ENCODE measurements around the gene EFNB1. TPM values are rescaled to one million over a fixed set of nuclear protein-coding genes. Genes with fewer than 3 reads are reported as not detected.
"Not testable (repeated sequence)": the region's sequence is repeated elsewhere in the genome, so short reads cannot be mapped to it uniquely, and the experiment has no call there.

Gene EFNB1
- total RNA-seq: 15.8 TPM
- long read RNA-seq, transcript EFNB1-201 (5 exons, 3,314 nt): major isoform, 11 of 21 reads
- long read RNA-seq, partial matches to known transcripts: 10 of 21 reads
- long read RNA-seq, other reads (novel, unspliced or antisense): 0 of 21 reads

DNA sequence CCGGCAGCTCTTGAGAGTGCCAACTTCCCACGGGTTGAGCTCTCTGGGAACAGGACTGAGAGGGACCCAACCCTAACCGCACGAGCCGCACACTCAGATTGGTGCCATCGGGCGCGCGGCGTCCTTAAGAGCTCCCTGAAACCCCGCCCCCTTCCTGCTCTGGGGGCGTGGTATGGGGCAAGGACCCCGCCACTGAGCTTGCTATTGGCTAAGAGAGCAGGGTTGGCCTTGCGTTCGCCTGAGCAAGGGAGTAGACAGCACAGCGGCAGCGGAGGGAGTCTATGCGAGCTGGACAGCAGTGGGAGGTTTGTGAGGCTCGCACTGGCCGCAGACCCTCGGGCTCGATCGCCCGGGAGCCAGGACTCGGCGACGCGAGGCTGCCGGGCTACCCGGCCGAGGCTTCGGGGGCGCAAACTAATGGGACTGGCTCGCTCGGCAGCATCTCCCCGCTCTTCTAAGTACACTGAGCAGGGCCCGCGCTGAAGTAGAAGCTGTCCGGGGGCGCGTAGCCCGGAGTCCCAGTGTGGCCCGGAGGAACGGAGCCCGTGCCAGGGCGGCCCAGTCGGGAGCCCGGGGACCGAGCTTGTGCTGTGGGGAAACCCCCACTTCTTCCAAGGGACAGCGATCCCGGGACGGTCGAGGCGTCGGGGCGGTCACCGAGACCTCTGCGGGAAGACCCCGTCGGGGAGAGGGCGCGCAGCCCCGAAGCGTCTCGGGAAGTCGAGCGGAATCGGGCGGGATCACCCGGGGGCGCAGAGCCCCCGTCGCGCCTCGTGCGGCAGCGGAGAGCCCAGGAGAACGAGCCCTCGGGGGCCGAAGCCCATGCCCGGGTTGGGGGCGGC, at the start of gene EFNB1:
EFNB1 (plus strand) TSS at position 282 of the 842 bp plus-strand sequence. CDS start 756 bp downstream, outside the sequence.
- intact Hi-C loops (cut with micrococcal nuclease): loop anchor here (5.0 to 10.0 kb wide), 3 partner anchors 233 to 556 kb away; no protein-coding TSS in a partner anchor
- peak; percentile 92 for ATAC-seq
- DNase-seq: peak; percentile 94

DNA sequence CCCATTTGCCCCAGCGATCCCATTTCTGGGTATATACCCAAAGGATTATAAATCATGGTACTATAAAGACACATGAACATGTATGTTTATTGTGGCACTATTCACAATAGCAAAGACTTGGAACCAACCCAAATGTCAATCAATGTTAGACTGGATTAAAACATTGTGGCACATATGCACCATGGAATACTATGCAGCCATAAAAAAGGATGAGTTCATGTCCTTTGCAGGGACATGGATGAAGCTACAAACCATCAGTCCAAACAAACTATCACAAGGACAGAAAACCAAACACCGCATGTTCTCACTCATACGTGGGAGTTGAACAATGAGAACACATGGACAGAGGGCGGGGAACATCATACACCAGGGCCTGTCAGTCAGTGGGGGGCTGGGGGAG, 47.5 kb upstream of the EFNB1 start:
- intact Hi-C loops (cut with micrococcal nuclease); DNase-seq; ATAC-seq: not testable (repeated sequence)

DNA sequence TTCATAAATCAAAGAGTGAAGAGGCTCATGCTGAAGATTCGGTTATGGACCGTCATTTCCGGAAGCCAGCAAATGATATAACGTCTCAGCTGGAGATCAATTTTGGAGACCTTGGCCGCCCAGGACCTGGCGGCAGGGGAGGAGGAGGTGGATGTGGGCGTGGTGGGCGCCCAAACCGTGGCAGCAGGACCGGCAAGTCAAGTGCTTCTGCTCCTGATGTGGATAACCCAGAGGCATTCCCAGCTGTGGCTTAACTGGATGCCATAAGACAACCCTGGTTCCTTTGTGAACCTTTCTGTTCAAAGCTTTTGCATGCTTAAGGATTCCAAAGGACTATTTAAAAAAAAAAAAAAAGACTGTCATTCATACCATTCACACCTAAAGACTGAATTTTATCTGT, 44.0 kb upstream of the EFNB1 start:
- intact Hi-C loops (cut with micrococcal nuclease): no loop called here
- ATAC-seq: no peak

DNA sequence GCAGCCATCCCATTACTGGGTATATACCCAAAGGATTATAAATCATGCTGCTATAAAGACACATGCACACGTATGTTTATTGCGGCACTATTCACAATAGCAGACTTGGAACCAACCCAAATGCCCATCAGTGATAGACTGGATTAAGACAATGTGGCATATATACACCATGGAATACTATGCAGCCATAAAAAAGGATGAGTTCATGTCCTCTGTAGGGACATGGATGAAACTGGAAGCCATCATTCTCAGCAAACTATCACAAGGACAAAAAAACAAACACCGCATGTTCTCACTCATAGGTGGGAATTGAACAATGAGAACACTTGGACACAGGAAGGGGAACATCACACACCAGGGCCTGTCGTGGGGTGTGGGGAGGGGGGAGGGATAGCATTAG, 42.2 kb upstream of the EFNB1 start:
- intact Hi-C loops (cut with micrococcal nuclease); DNase-seq; ATAC-seq: not testable (repeated sequence)

More for the DNA sequence above, 44.0 kb upstream of the EFNB1 start:
- DNase-seq: no peak

DNA sequence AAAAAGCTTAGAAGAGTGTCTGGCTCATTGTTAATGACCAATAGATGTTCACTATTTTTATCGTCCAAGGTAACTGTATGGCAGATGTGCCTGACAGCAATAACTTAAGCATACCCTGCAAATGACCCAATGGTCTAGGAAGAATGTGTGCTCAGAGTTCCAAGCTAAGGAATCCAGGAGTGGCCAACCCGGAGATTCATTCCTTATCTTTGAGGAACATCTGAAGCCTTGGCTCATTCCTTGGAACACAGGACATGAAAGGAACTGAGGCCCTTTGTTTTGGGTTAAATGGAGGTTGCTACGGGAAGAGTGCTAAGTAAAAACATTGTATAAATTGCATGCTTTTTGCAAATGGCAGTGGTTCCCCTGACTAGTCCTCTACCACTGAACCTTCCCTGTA, 38.9 kb upstream of the EFNB1 start:
- intact Hi-C loops (cut with micrococcal nuclease): no loop called here
- DNase-seq: no peak
- ATAC-seq: no peak

DNA sequence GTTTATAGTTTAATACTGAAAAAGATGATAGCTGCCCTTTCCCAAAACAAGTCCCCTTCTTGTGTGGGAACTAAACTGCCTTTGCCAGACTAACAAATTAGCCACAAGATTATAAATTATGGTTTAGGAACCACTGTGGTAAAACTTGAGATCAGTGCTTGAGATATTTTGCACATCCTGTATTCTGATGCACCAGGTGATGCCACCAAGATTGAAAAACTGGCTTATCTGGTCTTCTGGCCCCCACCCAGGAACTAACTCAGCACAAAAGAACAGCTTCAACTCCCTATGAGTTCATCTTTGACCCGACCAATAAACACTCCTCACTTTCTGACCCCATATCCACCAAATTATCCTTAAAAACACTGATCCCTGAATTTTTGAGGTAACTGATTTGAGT, 36.7 kb upstream of the EFNB1 start:
- DNase-seq (no peak), ATAC-seq (no peak)
- intact Hi-C loops (cut with micrococcal nuclease): no loop called here

DNA sequence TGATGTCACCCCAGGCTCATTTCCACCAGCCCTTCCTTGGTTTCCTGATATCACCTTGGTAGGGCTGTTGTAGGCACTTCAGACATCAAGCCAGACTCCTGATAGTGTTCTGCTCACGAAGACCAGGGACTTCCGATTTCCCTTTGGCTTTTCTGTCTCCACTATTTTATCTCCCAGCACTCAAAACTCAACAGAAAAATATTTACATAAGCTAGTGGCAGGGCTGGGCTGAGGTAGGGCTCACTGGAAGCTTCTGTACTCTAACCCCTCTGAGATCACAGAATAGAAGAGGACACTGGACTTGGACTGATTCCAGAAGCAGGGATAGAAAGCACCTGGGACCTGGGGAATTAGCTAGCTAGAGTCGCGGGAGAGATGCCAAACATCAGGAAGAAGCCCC, 34.4 kb upstream of the EFNB1 start:
- DNase-seq (no peak), ATAC-seq (peak; percentile 32)
- intact Hi-C loops (cut with micrococcal nuclease): no loop called here

DNA sequence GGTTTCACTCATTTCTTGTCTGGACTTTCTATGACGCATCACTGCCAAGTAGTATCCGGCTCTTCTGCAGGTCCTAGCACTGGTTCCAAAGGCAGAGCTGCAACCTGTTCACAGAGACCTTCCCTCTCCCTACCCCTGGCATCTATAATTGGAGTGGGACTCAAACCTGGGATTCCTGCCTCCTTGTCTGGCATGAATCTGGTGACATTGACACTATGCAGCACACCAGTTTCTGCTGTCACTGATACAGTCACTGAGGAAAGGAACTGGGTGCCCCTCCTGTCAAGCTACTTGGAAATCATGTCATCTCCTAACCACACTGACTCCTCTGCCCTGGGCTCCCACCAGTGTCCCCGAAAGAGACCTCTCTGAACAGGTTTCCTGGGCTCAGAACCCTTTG, 33.1 kb upstream of the EFNB1 start:
- ATAC-seq (peak; percentile 94), DNase-seq (peak; percentile 22)
- intact Hi-C loops (cut with micrococcal nuclease): no loop called here

DNA sequence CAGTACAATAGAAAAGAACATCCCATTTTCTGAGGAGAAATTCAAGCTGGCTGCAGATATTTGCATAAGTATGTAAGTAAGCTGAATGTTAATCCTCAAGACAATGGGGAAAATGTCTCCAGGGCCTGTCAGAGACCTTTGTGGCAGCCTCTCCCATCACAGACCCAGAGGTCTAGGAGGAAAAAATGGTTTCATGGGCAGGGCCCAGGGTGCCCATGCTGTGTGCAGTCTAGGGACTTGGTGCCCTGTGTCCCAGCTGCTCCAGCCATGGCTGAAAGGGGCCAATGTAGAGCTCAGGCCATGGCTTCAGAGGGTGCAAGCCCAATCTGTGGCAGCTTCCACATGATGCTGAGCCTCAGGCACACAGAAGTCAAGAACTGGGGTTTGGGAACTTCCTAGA, 30.4 kb upstream of the EFNB1 start:
- DNase-seq; intact Hi-C loops (cut with micrococcal nuclease); ATAC-seq: not testable (repeated sequence)

DNA sequence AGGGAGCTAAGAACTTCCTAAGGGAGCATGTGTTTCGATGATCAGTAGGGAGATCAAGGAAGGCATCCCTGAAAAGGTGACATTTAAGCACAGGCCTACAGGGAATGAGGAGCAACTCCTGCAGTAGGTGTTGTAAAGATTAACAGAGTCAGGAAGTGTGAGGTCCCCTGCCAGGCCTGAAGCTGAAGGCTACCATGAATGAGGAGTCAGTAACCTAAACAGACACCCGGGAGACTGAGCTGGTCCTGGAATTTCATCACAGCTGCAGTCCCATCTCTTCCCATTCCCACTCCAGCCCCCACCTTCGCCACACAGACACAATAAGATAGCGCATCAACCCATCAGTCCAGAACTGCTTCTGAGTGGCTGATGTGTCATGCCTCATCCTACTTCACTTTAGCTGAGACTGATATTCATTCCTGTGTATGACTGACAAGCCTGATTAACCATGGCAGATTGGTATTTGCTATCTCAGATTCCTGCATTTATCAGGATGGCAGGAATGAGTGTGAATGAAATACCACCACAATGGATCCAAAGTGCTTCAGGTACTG, 27.0 kb upstream of the EFNB1 start:
- intact Hi-C loops (cut with micrococcal nuclease): no loop called here
- ATAC-seq (no peak), DNase-seq (no peak)

DNA sequence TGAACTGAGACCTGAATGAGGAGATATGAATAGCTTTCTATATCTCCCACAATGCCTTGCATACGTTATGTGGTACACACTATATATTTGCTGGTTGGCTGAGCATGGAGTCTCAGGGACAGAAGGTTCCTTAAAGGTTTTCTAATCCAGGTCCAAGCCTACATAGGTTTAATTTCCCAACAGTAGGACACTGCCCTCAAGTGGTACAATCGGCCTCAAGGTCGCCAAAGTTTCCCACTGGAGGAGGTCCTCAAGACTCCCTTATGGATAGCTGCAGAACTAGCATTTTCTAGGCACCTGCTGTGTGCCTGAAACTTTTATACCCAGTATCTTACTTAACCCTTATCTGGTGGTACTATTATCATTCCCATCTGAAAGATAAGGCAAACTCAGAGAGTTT, 21.0 kb upstream of the EFNB1 start:
- intact Hi-C loops (cut with micrococcal nuclease): loop anchor here (2.0 kb wide), 1 partner anchor 75 kb away; no protein-coding TSS in a partner anchor
- ATAC-seq (peak; percentile 75), DNase-seq (no peak)

DNA sequence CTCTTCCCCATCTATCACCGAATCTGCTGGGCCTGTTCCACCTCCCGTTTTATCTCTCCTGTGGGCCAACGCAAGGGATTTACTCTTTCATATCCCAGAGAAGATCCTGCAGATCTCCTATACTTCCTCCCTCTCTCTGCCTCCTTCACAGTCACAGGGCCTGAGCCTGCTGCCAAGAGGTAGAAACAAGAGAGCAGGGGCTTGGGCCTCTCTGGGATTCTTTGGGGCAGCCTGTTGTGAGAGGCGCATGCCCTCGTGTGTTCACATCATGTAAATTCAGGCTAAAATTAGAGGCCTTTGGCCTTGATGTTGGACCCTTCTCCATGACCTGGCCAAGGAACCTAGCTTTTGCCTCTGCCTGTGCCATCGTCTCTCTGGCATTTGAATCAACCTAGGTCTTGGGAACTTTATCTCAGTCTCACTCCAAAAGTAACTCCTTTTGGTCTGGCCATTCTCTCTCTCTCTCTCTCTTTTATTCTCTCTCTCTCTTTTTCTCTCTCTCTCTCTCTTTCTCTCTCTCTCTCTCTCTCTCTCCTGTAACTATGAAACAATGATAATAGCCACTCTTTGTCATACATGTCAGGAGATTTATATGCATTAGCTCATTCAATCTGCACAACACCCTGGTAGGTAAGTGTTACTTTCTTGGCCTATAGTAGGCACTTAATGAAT, 20.0 kb upstream of the EFNB1 start:
- DNase-seq (peak; percentile 49), ATAC-seq (peak; percentile 92)
- intact Hi-C loops (cut with micrococcal nuclease): loop anchor here (2.0 kb wide), 1 partner anchor 76 kb away; no protein-coding TSS in a partner anchor

DNA sequence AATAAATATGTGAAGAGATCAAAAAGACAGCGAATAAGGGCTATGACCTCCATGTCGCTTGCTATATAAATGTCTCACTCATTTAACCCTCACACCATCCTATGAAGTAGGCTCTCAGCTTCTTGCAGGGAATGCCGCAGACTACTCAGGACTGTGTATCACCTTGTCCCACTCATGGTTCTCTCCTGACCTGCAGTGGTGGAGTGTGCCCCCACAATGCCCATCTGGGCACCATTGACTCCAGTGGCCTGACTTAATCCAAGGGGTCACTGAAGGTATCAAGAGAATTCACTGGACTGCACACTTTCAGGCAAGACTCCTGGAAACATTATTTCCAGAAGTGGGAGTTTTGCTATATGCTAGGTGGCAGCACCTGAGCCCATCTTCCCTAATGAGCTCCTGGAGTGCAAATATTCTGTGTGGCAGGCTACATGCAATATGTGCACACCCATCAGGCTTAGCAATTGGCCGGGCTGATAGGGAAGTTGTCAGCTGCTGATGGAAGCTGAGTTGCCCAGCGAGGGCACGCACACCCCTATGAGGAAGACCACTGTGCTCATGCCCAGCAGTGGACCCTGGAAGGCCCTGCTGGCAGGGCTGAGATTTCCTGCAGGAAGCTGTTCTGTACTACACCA, 8.2 kb upstream of the EFNB1 start:
- intact Hi-C loops (cut with micrococcal nuclease): loop anchor here (10.0 kb wide), 2 partner anchors 464 to 564 kb away; no protein-coding TSS in a partner anchor
- ATAC-seq: no peak
- DNase-seq: no peak

DNA sequence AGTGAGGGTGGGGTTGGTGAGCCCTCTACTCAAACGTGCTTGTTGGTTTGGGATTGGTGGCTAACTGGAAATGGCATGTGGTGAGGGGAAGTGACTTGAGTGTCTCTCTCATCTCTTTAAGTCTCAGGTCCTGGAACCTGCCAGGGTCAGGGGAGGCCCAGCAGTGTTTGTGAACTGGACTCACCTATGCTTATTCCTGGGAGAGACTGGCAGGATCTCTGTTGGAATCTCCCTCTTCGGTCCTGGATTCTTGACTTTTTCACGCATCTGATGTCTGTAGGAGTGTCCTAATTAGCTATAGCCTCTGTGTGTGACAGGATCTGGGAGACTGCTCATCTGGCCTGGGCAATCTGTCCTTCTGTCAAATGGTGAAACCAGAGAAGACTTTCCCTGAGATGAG, 7.2 kb upstream of the EFNB1 start:
- ATAC-seq (no peak), DNase-seq (no peak)
- intact Hi-C loops (cut with micrococcal nuclease): loop anchor here (10.0 kb wide), 2 partner anchors 463 to 563 kb away; no protein-coding TSS in a partner anchor

DNA sequence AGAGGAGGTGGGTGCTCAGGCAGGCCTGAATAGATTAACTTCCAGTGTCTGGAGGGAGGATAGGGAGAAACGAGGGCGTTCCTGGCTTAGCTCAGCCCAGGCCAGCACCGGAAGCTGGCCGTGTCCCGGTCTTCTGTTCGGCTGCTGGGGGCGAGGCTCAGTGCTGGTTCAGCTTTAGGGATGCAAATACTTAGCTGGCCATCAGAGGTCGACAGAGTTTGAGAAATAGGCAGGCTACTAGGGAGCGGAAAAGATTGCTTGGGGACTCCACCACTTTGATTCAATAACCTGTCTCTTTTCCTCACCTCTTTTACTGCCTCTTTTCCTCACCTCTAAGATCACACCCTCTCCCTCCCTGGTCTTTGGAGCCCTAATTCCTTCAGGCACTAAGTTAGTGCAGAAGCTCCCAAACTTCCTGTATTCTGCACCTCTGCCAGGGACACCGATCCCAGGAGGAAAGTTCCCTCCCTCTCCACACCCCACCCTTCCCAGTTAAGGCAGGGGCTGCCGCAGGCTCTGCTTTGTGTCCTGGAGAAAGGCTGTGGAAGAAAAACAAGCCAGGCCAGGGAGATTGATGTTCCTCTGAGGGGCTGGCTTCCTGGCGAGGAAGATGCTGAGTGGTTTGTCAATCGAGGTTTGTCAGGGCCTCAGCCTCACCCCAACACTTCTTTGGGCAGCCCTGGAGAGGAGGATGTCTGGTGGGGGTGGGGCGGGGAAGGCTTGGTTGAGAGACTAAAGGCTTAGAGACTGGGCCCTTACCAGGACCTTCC, 6.0 kb upstream of the EFNB1 start:
- ATAC-seq: peak; percentile 95
- DNase-seq: peak; percentile 65

DNA sequence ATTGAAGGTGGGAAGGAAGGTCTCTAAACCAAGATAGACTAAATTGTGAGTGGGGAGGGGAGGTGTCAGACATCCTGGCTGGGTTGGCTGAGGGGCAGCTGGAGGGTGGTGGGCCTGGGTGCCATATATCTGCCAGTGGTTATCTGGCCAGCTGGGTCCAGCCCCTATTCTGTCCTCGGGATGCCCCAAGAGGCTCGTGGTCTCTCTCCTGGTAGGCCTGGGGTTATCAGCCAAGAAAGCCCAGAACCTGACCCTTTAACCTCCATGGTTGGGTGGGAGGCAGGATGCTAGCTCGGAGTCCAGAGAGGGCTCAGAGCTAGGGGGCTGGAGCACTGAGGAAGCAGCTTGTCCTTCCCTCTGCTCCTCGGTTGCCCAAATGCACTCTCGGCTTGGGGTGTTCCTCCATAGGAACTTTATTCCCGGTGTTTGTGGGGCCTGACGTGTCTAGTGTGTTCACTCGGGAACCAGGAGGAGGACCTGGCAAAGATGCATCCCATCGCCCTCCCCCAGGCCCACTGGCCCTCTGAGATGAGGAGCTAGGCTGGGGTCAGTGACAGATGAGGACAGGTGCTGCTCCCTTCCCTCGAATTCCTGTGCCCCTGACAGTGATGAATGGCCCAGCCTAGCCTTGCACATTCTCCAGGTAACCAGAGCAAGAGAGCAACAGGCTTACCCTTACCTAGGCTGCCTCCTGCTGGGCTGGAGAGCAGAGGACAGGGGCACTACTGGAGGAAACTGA, 5.2 kb upstream of the EFNB1 start:
- ATAC-seq (no peak), DNase-seq (no peak)
- intact Hi-C loops (cut with micrococcal nuclease): loop anchor here (10.0 kb wide), 2 partner anchors 461 to 561 kb away; no protein-coding TSS in a partner anchor

More for the DNA sequence above, 6.0 kb upstream of the EFNB1 start:
- intact Hi-C loops (cut with micrococcal nuclease): loop anchor here (10.0 kb wide), 2 partner anchors 462 to 562 kb away; no protein-coding TSS in a partner anchor

DNA sequence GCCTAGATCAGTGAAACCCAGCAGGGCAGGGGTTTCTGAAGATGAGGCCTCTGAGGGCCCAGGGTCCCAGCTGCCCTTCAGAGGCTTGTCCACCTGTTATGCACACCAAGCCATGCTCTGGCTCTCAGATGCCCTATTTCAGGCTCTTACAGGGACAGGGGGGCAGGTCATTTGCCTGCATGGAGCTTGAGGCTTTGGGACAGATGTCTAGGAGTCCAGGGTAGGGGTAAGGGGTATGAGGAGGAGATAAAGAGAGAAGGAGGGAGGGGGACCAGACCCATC, 4.7 kb upstream of the EFNB1 start:
- intact Hi-C loops (cut with micrococcal nuclease): loop anchor here (10.0 kb wide), 2 partner anchors 461 to 561 kb away; no protein-coding TSS in a partner anchor
- DNase-seq (no peak), ATAC-seq (no peak)
